GM12873 (cell line): ENCODE data around the gene YPEL1.

Experiments
- CTCF ChIP-seq: IDR thresholded peaks from 2 replicates; pipeline ENCODE4 v1.5.1; 2012; ENCODE audit warnings: low read depth, mild to moderate bottlenecking, moderate library complexity, low read length, control low read depth; ENCODE audit not compliant: insufficient read depth; ENCODE audit errors: missing control alignments

The YPEL1 gene

GRCh38 chr22:21727159-21727558 is 8.4 kb downstream of the YPEL1 start:
- TF ChIP-seq CTCF, result no peak

- TF ChIP-seq CTCF, result peak; percentile 74
Observed at GRCh38 chr22:21726650-21727049, 8.9 kb downstream of the YPEL1 start.

- TF ChIP-seq CTCF, result no peak
Observed at GRCh38 chr22:21725956-21726649, 9.5 kb downstream of the YPEL1 start.

- no peak for TF ChIP-seq CTCF
Observed at GRCh38 chr22:21719024-21719423, 16.6 kb downstream of the YPEL1 start.

GRCh38 chr22:21718499-21718898 is 17.1 kb downstream of the YPEL1 start:
- no peak for TF ChIP-seq CTCF

GRCh38 chr22:21714786-21715185 is 20.8 kb downstream of the YPEL1 start:
- TF ChIP-seq CTCF, result no peak

- no peak for TF ChIP-seq CTCF
Observed at GRCh38 chr22:21714059-21714770, 21.4 kb downstream of the YPEL1 start.
